Gastrocnemius medialis (tissue), 4 donors: ENCODE measurements around the gene ADPRHL1.

Experiments
- POLR2A ChIP-seq, 2 donors: fragments of 450-650 bp; IDR thresholded peaks; one replicate each; pipeline ENCODE4 v1.6.1; 2017; ENCODE audit warnings: antibody characterized with exemption in 2 of 2, mild to moderate bottlenecking in 2 of 2, moderate library complexity in 2 of 2
- TF ChIP-seq, protein P1 (sequence below), 5 experiments: fragments of 450-650 bp in 3 of 5; fragments of 200-600 bp in 2 of 5; sonication (generic) in 2 of 5; IDR thresholded peaks in 4 of 5; conservative IDR thresholded peaks in 1 of 5; 1 replicate in 4 of 5; 2 replicates in 1 of 5; pipeline ENCODE4 v1.5.1; 2016 to 2019; ENCODE audit warnings: antibody characterized with exemption in 5 of 5, mild to moderate bottlenecking in 3 of 5, moderate library complexity in 3 of 5

DNA sequence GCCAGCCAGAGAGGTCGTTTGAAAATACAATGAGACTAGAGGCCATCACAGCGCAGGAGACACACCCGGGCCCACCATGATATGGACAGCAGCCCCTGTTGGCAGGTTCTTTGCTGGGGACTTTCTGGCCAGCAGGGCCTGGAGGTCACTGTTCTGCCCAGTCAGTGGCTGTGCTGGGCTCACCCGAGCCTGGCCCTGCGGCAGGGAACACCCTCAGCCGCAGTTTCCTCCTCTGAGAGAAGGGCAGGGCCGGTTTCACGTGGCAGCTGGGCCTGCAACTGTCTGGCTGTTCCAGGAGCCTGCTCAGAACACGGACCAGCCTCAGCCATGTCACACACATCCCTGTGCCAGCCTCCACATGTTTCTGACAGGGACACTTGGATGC lies 39.4 kb downstream of the ADPRHL1 start:
- TF ChIP-seq, protein P1, sequence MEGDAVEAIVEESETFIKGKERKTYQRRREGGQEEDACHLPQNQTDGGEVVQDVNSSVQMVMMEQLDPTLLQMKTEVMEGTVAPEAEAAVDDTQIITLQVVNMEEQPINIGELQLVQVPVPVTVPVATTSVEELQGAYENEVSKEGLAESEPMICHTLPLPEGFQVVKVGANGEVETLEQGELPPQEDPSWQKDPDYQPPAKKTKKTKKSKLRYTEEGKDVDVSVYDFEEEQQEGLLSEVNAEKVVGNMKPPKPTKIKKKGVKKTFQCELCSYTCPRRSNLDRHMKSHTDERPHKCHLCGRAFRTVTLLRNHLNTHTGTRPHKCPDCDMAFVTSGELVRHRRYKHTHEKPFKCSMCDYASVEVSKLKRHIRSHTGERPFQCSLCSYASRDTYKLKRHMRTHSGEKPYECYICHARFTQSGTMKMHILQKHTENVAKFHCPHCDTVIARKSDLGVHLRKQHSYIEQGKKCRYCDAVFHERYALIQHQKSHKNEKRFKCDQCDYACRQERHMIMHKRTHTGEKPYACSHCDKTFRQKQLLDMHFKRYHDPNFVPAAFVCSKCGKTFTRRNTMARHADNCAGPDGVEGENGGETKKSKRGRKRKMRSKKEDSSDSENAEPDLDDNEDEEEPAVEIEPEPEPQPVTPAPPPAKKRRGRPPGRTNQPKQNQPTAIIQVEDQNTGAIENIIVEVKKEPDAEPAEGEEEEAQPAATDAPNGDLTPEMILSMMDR (IDR thresholded peaks at IDR 0.05 in 4 of 5, conservative IDR thresholded peaks at IDR 0.05 in 1 of 5): no peak
- TF ChIP-seq POLR2A (IDR thresholded peaks at IDR 0.05): peak; percentile 78 to 87
